Astrocyte of the spinal cord (primary cell): Measurements from ENCODE around the gene FN1.

Experiments
- DNase-seq: peaks from one replicate; pipeline ENCODE4 v3.0.0; 2011; ENCODE audit warnings: low read depth, low spot score
- H3K4me3 ChIP-seq: 2 replicates; pipeline ENCODE4 v1.5.1; 2011; ENCODE audit warnings: low read depth, mild to moderate bottlenecking, low read length, moderate library complexity
- in situ Hi-C: cut with HindIII; loops from 2 replicates; pipeline ENCODE4 v1.10.0; 2017; ENCODE audit warnings: low sequenced_read_pairs
- TF ChIP-seq, protein P1 (sequence below): IDR thresholded peaks from 2 replicates; pipeline ENCODE4 v1.5.1; 2012; ENCODE audit warnings: low read depth, mild to moderate bottlenecking, low read length, inconsistent platforms

FN1 gene

DNA sequence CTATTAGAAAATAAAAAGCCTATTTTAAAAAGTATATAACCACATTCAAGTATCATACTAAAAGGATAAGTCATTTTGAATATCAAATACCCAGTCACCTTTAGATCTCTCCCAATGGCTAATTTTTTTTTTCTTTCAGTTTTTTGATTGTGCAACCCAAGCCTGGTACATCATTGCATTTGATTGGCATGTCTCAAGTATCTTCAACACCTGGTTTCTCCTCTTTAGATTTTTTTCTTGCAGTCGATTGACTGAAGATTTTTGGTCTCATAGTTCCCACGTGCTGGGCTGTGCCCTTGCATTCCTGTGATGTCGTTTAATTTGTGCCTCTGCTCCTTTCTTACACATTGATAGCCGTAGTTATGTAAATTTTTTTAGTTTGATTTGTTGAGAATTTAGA lies 83.3 kb downstream of the FN1 start:
- in situ Hi-C loops = no loop called here
- no peak for DNase-seq
- H3K4me3 ChIP-seq = no peak overlapping the region
- TF ChIP-seq, protein P1, sequence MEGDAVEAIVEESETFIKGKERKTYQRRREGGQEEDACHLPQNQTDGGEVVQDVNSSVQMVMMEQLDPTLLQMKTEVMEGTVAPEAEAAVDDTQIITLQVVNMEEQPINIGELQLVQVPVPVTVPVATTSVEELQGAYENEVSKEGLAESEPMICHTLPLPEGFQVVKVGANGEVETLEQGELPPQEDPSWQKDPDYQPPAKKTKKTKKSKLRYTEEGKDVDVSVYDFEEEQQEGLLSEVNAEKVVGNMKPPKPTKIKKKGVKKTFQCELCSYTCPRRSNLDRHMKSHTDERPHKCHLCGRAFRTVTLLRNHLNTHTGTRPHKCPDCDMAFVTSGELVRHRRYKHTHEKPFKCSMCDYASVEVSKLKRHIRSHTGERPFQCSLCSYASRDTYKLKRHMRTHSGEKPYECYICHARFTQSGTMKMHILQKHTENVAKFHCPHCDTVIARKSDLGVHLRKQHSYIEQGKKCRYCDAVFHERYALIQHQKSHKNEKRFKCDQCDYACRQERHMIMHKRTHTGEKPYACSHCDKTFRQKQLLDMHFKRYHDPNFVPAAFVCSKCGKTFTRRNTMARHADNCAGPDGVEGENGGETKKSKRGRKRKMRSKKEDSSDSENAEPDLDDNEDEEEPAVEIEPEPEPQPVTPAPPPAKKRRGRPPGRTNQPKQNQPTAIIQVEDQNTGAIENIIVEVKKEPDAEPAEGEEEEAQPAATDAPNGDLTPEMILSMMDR = no peak

DNA sequence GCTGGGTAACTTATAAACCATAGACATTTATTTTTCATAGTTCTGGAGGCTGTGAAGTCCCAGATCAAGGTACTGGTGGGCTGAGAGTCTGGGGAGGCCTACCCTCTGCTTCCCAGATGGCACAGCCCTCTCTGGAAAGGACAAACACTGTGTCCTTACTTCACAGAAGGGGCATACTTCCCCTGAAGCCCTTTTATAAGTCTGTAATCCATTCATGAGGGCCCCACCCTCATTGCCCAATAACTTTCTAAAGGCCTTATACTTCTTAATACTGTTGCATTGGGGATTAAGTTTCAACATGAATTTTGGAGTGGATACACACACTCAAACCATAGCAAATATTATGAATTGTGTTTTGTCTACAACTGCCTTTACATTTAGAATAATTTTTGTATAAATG lies 88.0 kb downstream of the FN1 start:
- TF ChIP-seq, protein P1 = no peak
- in situ Hi-C loops = no loop called here
- DNase-seq = no peak
- no peak overlapping the region for H3K4me3 ChIP-seq

DNA sequence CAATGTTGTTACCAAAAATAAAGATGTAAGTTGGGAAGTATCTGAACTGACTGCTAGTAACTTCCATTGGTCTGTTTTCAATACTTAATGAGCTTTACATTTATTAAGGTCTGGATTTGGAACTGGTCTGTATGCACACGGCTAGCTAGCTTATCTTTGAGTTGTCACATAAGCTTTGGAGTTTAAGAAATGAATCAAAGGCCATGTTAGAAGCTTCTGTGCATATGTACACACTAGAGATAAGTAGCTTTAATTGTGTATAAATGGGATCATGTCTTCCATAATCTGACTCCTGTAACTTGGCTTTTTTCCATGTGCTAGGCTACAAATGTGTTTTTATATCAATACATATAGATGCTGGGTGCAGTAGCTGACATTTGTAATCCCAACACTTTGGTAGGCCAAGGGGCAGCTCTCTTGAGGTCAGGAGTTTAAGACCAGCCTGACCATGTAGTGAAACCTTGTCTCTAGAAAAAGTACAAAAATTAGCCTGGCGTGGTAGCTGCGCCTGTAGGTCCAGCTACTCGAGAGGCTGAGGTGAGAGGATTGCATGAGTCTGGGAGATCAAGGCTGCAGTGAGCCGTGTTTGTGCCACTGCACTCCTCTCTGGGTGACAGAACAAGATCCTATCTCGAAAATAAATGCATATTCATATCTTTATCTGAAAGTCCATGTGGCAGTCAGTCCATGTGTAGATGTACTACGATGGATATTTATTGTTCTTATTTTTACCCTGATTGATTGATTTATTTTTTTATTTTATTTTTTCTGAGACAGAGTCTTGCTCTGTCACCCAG lies 96.8 kb downstream of the FN1 start:
- in situ Hi-C loops = no loop called here
- TF ChIP-seq, protein P1 = no peak
- H3K4me3 ChIP-seq = no peak overlapping the region
- DNase-seq = no peak

DNA sequence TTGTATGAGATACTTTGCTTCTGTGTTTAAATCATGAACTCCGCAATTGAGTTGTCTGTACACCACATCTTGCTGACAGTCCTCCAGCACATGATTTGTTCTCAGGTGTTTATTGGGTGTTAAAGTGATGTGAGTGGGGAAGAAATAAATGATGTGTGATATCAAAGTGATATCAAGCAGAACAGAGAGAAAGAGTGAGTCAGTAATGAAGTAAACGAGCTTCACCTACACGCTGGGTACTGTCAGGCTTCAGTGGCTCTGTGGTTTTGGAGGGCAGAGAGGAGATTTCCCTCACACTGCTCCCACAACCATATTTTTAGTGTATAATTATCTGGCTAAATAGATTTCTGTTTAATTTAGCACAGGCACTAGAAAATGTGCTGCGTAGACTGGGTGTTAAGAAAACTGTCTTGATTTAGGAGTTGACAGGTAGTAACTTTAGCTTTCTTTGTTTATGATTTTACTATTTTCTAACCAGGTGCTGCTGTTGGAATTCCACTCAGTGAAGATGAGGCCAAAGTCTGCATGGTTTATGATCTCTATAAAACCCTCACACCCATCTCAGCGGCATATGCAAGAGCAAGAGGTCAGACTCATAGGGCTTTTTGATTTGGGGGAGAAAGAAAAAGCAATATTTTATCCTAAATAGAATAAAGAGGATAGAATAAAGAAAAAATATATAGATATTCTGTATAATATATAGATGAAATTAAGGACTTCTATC lies 102.8 kb downstream of the FN1 start:
- in situ Hi-C loops = no loop called here
- no peak for DNase-seq
- TF ChIP-seq, protein P1 = no peak
- H3K4me3 ChIP-seq = no peak overlapping the region

DNA sequence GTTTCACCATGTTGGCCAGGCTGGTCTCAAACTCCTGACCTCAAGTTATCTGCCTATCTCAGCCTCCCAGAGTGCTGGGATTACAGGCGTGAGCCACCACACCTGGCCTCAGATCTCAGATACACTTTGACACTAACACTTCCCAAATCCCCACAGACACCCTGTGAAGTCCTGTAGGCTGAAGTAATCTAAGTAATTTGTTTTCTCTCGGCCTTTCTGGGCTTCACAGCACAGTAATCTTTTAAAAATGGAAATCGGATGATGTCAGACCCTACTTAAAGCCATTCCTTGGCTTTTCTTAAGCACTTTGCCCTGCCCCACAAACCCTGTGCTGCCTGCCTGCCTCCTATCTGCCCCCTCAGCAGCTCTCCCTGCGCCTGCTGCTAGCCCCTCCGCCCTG lies 107.8 kb downstream of the FN1 start:
- DNase-seq = no peak
- in situ Hi-C loops = no loop called here
- H3K4me3 ChIP-seq = no peak overlapping the region
- TF ChIP-seq, protein P1 = no peak

DNA sequence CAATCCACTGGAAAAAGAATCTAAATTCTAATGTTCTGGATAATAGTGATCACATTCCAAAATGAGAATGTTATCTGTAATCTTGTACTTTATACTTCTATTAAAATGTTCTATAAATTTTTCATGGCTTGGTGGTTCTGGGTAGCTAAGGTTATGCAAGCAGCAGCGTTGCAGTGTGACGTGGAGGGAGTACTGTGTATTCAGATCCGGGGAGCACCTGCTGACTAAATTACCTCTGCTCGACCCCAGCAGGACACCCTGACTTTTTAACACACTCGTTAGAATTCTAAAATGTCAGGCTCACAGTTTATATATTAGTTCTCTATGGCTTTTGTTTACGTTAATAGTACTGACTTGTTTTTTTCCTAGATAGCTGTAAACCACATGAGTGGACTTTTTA lies 111.1 kb downstream of the FN1 start:
- in situ Hi-C loops = no loop called here
- no peak for DNase-seq
- TF ChIP-seq, protein P1 = no peak
- H3K4me3 ChIP-seq = no peak overlapping the region
